SK-N-SH (cell line): ENCODE results near the gene KIAA0232. TPM values are rescaled to one million over a fixed set of nuclear protein-coding genes. Genes with fewer than 3 reads are reported as not detected.

Experiments
- CTCF ChIA-PET: fragments of 300-600, 350-600 bp; formaldehyde crosslinking; extraction: SDS; loops from one replicate; lab custom pipeline; 2021; lab: Yijun Ruan, JAX
- POLR2A ChIA-PET: fragments of 350-600 bp; sonication (Branson Sonifier 250); formaldehyde crosslinking; extraction: SDS; loops from one replicate; lab custom pipeline; 2020; ENCODE audit warnings: antibody characterized with exemption, inconsistent platforms; lab: Yijun Ruan, JAX
- DNase-seq: peaks from one replicate; pipeline ENCODE4 v3.0.0; 2012
- H2AFZ ChIP-seq: fragments of 200-600 bp; sonication (generic); 2 replicates; pipeline ENCODE4 v1.8.1; 2016; ENCODE audit warnings: antibody characterized with exemption, mild to moderate bottlenecking, low read depth
- H3F3A ChIP-seq: fragments of 200-600 bp; sonication (generic); replicated peaks from 2 replicates; pipeline ENCODE3; 2016; ENCODE audit warnings: antibody characterized with exemption, mild to moderate bottlenecking; ENCODE audit not compliant: insufficient read depth
- H3K27ac ChIP-seq, 2 experiments: fragments of 200-500 bp in 1 of 2; fragments of 200-600 bp in 1 of 2; sonication (Bioruptor generic) in 1 of 2; sonication (generic), shearing (Covaris generic) in 1 of 2; 2 replicates each; pipeline versions ENCODE4 v1.5.1 to v1.6.1; 2014 to 2016; ENCODE audit warnings: low read depth in 2 of 2, inconsistent platforms in 1 of 2, low read length in 1 of 2, mild to moderate bottlenecking in 1 of 2, mixed read lengths in 1 of 2
- H3K27me3 ChIP-seq: fragments of 200-600 bp; sonication (generic), shearing (Covaris generic); 2 replicates; pipeline ENCODE4 v1.6.1; 2016; ENCODE audit warnings: mixed run types; ENCODE audit not compliant: insufficient read depth
- H3K36me3 ChIP-seq, 2 experiments: fragments of 200-500 bp in 1 of 2; fragments of 200-600 bp in 1 of 2; sonication (Bioruptor generic) in 1 of 2; sonication (generic) in 1 of 2; replicated peaks in 1 of 2; 2 replicates each; pipeline versions ENCODE3 to v1.5.1; 2014 to 2016; ENCODE audit warnings: low read length in 1 of 2, mild to moderate bottlenecking in 1 of 2; ENCODE audit not compliant: insufficient read depth in 2 of 2, control insufficient read depth in 1 of 2
- H3K4me1 ChIP-seq, 2 experiments: fragments of 200-500 bp in 1 of 2; fragments of 200-600 bp in 1 of 2; sonication (Bioruptor generic) in 1 of 2; sonication (generic), shearing (Covaris generic) in 1 of 2; 2 replicates each; pipeline versions ENCODE4 v1.5.1 to v1.6.1; 2014 to 2016; ENCODE audit warnings: low read depth in 1 of 2, low read length in 1 of 2, mixed run types in 1 of 2; ENCODE audit not compliant: insufficient read depth in 2 of 2, control insufficient read depth in 1 of 2
- H3K4me2 ChIP-seq: fragments of 200-600 bp; sonication (generic), shearing (Covaris generic); 2 replicates; pipeline ENCODE4 v1.6.1; 2017; ENCODE audit warnings: mixed run types
- H3K4me3 ChIP-seq, 2 experiments: fragments of 200-500 bp in 1 of 2; fragments of 200-600 bp in 1 of 2; sonication (Bioruptor generic) in 1 of 2; sonication (generic), shearing (Covaris generic) in 1 of 2; 2 replicates each; pipeline versions ENCODE4 v1.5.1 to v1.8.1; 2014 to 2016; ENCODE audit warnings: low read depth in 2 of 2, inconsistent platforms in 1 of 2, low read length in 1 of 2, mild to moderate bottlenecking in 1 of 2, mixed read lengths in 1 of 2, moderate library complexity in 1 of 2
- H3K79me2 ChIP-seq: fragments of 200-600 bp; sonication (generic); 2 replicates; pipeline ENCODE4 v1.8.1; 2017; ENCODE audit warnings: mild to moderate bottlenecking; ENCODE audit not compliant: insufficient read depth
- H3K9ac ChIP-seq: fragments of 200-600 bp; sonication (generic); 2 replicates; pipeline ENCODE4 v1.6.1; 2017; ENCODE audit warnings: mixed run types
- H3K9me2 ChIP-seq: fragments of 200-600 bp; sonication (generic); 2 replicates; pipeline ENCODE4 v1.6.1; 2017; ENCODE audit warnings: mixed run types
- H3K9me3 ChIP-seq: fragments of 200-600 bp; sonication (generic); 2 replicates; pipeline ENCODE4 v1.6.1; 2017; ENCODE audit warnings: mixed run types, mild to moderate bottlenecking, moderate library complexity
- H4K20me1 ChIP-seq: fragments of 200-600 bp; sonication (generic); 2 replicates; pipeline ENCODE4 v1.6.1; 2017; ENCODE audit warnings: mild to moderate bottlenecking, mixed run types; ENCODE audit not compliant: insufficient read depth
- ELF1 ChIP-seq: IDR thresholded peaks from 2 replicates; pipeline ENCODE4 v1.4.0; 2012
- EP300 ChIP-seq, 2 experiments: IDR thresholded peaks; 2 replicates each; pipeline versions ENCODE4 v1.4.0 to v1.6.1; 2012; ENCODE audit warnings: borderline replicate concordance in 1 of 2, low read depth in 1 of 2, low read length in 1 of 2
- FOSL2 ChIP-seq: IDR thresholded peaks from 2 replicates; pipeline ENCODE4 v1.4.0; 2012; ENCODE audit warnings: low read depth, mild to moderate bottlenecking, moderate library complexity, borderline replicate concordance
- JUND ChIP-seq: IDR thresholded peaks from 2 replicates; pipeline ENCODE4 v1.4.0; 2012
- MEF2A ChIP-seq: IDR thresholded peaks from 2 replicates; pipeline ENCODE4 v1.4.0; 2012; ENCODE audit warnings: low read depth, borderline replicate concordance
- MXI1 ChIP-seq: IDR thresholded peaks from 2 replicates; pipeline ENCODE4 v1.6.1; 2012; ENCODE audit warnings: mild to moderate bottlenecking, low read depth, low read length, improper control_type of control experiment
- NFIC ChIP-seq: IDR thresholded peaks from 2 replicates; pipeline ENCODE4 v1.4.0; 2012; ENCODE audit warnings: borderline replicate concordance
- RCOR1 ChIP-seq: fragments of 150-350 bp; IDR thresholded peaks from 2 replicates; pipeline ENCODE4 v1.6.1; 2017; ENCODE audit warnings: antibody characterized with exemption, low read length
- RFX5 ChIP-seq: IDR thresholded peaks from 2 replicates; pipeline ENCODE4 v1.6.1; 2012; ENCODE audit warnings: mild to moderate bottlenecking, improper control_type of control experiment, low read length
- SMC3 ChIP-seq: IDR thresholded peaks from 2 replicates; pipeline ENCODE4 v1.6.1; 2012; ENCODE audit warnings: low read depth, low read length, improper control_type of control experiment
- WGBS: methylation state at CpG from one replicate; pipeline ENCODE4 v1.1.6; 2017; ENCODE audit warnings: low lambda C conversion rate; 5-methylcytosine and 5-hydroxymethylcytosine counted together
- polyA plus RNA-seq, 3 experiments: library from polyadenylated mRNA; depleted of rRNA; stranded (reverse); fragments of >200 nt; gene quantifications; 2 replicates each; pipeline ENCODE4 v1.2.3, GENCODE V29; 2012
- TF ChIP-seq, protein P1 (sequence below): IDR thresholded peaks from 2 replicates; pipeline ENCODE4 v1.6.1; 2012; ENCODE audit warnings: mild to moderate bottlenecking, low read depth, low read length, moderate library complexity
- TF ChIP-seq, protein P2 (sequence below): IDR thresholded peaks from 2 replicates; pipeline ENCODE4 v1.4.0; 2012; ENCODE audit warnings: low read depth
- TF ChIP-seq, protein P3 (sequence below): IDR thresholded peaks from 2 replicates; pipeline ENCODE4 v1.4.0; 2012; ENCODE audit warnings: low read depth, borderline replicate concordance

KIAA0232 gene
- polyA plus RNA-seq, 1 of the 3 experiments (the other 2 are of a cell fraction), result 5.7 TPM

DNA sequence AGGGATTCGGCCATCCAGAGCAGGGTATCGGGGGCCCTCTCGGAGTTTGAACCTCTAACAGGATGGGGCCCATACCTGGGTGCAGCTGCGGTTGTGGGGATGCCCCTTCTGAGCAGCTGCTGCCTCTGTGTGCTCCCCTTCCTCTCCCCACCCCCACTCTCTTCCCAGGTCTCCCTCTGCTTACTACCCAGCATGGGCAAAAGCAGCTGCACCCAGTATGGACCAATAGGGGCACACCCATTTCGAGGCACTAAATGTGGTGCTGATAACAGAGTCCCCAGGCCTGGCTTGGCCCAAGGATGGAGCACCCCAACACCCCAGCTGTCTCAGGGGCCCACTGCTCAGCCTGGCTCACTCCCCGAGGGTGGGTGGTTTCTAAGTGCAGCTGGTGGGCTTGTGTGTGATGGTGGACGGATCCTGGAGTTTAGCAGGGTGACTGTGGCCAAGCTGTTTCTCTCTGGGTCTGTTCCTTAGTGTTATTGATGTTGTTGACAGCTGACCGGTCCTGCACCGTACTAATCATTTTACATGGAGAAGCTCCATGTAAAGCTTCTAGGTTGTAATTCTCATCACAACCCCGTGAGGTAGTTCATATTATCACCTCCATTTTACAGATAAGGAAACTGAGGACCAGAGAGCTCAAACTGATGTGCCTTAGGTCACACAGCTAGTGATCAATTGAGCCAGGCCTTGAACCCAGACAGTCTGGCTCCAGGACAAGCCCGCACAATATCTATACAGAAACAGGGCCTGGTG, 13.1 kb upstream of the KIAA0232 start:
- no peaks in the 10 kb centered on the region for H4K20me1 ChIP-seq
- ChIA-PET CTCF (interaction anchor here (0.6 to 1.5 kb wide), 4 partner anchors 14 to 104 kb away, joined by 3 to 8 read pairs (median 4); no protein-coding TSS in a partner anchor), POLR2A (no interaction called here)
- H3K36me3 ChIP-seq, result no peaks in the 10 kb centered on the region
- H3K4me1 ChIP-seq, result peaks cover 0 to 9% of the 10 kb centered on the region in 2 experiments; a peak in 1 of 4 replicates
- H3K9me3 ChIP-seq, result no peaks in the 10 kb centered on the region
- DNase-seq, result no peak
- H3K9me2 ChIP-seq, result no peaks in the 10 kb centered on the region
- WGBS, result 83% methylated on average over 8 of the region's 11 CpGs
- H3K4me2 ChIP-seq, result no peak overlapping the region
- no peaks in the 10 kb centered on the region for H3K79me2 ChIP-seq
- H3K9ac ChIP-seq, result no peak overlapping the region
- H3F3A ChIP-seq, result no peaks in the 10 kb centered on the region
- no peak overlapping the region for H3K4me3 ChIP-seq
- no peak overlapping the region for H3K27ac ChIP-seq
- H3K27me3 ChIP-seq, result no peaks in the 10 kb centered on the region; the same call in 1 of the 2 replicates
- no peak overlapping the region for H2AFZ ChIP-seq
- no peak for TF ChIP-seq NFIC
- TF ChIP-seq, all 33 proteins: peak for 0

DNA sequence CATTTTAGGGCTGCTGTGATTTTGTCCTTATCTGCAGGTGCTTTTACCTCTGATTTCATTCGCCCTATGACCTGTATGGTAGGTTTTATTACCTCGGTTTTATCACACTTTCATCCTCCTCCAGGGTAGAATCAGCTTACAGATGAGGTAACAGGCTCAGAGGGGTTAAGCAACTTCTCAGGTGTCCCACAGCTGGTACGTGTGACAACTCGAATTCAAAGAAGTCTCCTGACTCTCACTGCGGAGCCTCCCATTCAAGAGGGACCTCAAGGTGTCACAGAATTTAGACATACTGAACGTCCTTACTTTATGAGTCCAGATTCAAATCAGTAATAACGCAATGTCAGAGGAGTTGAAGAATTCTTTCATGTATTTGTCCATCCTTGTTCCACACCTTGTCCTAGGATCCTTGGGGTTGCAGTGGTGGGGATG, 12.5 kb upstream of the KIAA0232 start:
- no peak overlapping the region for H3K4me2 ChIP-seq
- no peak overlapping the region for H3K4me3 ChIP-seq
- ChIA-PET POLR2A (no interaction called here), CTCF (interaction anchor here (0.9 to 1.5 kb wide), 2 partner anchors 8 to 104 kb away, joined by 3 to 4 read pairs; no protein-coding TSS in a partner anchor)
- TF ChIP-seq FOSL2 (no peak), EP300 (IDR thresholded peaks at IDR 0.05; ENCODE audit: borderline replicate concordance in 1 of 2, low read depth in 1 of 2, low read length in 1 of 2) (no peak), ELF1 (no peak), NFIC (no peak), SMC3 (no peak), MEF2A (no peak), JUND (no peak), RCOR1 (no peak), MXI1 (no peak), RFX5 (no peak)
- TF ChIP-seq, protein P1, sequence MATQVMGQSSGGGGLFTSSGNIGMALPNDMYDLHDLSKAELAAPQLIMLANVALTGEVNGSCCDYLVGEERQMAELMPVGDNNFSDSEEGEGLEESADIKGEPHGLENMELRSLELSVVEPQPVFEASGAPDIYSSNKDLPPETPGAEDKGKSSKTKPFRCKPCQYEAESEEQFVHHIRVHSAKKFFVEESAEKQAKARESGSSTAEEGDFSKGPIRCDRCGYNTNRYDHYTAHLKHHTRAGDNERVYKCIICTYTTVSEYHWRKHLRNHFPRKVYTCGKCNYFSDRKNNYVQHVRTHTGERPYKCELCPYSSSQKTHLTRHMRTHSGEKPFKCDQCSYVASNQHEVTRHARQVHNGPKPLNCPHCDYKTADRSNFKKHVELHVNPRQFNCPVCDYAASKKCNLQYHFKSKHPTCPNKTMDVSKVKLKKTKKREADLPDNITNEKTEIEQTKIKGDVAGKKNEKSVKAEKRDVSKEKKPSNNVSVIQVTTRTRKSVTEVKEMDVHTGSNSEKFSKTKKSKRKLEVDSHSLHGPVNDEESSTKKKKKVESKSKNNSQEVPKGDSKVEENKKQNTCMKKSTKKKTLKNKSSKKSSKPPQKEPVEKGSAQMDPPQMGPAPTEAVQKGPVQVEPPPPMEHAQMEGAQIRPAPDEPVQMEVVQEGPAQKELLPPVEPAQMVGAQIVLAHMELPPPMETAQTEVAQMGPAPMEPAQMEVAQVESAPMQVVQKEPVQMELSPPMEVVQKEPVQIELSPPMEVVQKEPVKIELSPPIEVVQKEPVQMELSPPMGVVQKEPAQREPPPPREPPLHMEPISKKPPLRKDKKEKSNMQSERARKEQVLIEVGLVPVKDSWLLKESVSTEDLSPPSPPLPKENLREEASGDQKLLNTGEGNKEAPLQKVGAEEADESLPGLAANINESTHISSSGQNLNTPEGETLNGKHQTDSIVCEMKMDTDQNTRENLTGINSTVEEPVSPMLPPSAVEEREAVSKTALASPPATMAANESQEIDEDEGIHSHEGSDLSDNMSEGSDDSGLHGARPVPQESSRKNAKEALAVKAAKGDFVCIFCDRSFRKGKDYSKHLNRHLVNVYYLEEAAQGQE, result no peak
- TF ChIP-seq, protein P2, sequence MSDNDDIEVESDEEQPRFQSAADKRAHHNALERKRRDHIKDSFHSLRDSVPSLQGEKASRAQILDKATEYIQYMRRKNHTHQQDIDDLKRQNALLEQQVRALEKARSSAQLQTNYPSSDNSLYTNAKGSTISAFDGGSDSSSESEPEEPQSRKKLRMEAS, result no peak
- TF ChIP-seq, protein P3, sequence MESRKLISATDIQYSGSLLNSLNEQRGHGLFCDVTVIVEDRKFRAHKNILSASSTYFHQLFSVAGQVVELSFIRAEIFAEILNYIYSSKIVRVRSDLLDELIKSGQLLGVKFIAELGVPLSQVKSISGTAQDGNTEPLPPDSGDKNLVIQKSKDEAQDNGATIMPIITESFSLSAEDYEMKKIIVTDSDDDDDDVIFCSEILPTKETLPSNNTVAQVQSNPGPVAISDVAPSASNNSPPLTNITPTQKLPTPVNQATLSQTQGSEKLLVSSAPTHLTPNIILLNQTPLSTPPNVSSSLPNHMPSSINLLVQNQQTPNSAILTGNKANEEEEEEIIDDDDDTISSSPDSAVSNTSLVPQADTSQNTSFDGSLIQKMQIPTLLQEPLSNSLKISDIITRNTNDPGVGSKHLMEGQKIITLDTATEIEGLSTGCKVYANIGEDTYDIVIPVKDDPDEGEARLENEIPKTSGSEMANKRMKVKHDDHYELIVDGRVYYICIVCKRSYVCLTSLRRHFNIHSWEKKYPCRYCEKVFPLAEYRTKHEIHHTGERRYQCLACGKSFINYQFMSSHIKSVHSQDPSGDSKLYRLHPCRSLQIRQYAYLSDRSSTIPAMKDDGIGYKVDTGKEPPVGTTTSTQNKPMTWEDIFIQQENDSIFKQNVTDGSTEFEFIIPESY, result no peak
- H3K4me1 ChIP-seq, result peaks cover 0 to 9% of the 10 kb centered on the region in 2 experiments; a peak in 1 of 4 replicates
- H3K9me3 ChIP-seq, result no peaks in the 10 kb centered on the region
- no peaks in the 10 kb centered on the region for H3K79me2 ChIP-seq
- no peaks in the 10 kb centered on the region for H4K20me1 ChIP-seq
- no peak overlapping the region for H3K9ac ChIP-seq
- no peak for DNase-seq
- H3K27ac ChIP-seq, result no peak overlapping the region
- no peaks in the 10 kb centered on the region for H3K36me3 ChIP-seq
- no peaks in the 10 kb centered on the region for H3K9me2 ChIP-seq
- H3K27me3 ChIP-seq, result no peaks in the 10 kb centered on the region; the same call in 1 of the 2 replicates
- H2AFZ ChIP-seq, result no peak overlapping the region
- H3F3A ChIP-seq, result no peaks in the 10 kb centered on the region
- WGBS, result 66% methylated on average over 7 of the region's 7 CpGs
